Putamen (tissue), 1 donor: Measurements from ENCODE around the gene FRMPD2.
"Not testable (repeated sequence)": the region's sequence is repeated elsewhere in the genome, so short reads cannot be mapped to it uniquely, and the experiment has no call there.

ENCODE experiments used
- DNase-seq: peaks from one replicate; pipeline ENCODE4 v3.0.0-alpha.2; 2016; ENCODE audit warnings: low spot score

FRMPD2 gene

DNA sequence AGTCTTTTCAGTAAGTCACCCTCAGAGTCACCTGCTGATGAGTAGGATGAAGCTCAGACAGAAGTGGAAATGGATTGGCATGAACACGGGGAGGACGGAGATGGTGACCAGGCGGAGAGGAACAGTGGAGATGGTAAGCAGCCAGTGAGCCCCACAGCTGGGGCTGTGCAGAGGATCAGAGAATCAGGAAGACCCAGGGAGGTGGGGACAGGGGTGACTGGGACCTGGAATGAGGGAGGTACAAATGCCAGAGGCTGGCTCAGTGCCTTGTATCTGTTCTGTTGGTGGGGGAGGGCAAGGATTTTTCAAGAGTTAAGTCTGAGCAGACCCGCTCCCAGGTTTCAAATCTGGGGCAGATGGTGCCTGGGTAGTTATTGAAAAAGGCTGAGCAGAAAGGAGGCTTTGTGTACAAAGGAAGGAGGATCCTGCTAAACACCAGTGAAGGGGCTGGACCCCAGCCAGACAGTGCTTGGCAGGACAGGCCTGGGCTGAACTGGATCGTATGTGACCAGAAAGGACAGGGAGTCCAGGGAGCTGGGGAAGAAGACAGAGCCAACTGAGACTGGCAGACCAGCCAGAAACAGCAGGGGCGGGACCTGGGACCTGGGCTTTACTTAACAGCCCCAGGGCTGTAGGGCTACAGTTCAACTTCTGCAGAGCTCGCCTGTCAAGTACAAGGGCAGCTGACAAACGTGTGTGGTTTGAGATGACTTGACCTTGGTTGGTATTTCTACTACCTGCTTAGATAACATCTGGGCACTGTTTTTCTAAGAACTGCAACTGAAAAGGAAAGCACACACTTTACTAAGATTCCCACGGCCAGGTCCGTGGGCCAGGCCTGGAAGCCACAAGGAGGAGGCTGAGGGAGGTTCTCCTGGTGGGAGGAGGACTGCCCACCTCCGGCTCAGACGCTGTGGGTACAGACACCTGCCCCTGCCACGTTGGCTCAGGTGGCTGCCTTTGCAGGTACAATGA is 13.2 kb upstream of the FRMPD2 start:
- peak; percentile 78 for DNase-seq

DNA sequence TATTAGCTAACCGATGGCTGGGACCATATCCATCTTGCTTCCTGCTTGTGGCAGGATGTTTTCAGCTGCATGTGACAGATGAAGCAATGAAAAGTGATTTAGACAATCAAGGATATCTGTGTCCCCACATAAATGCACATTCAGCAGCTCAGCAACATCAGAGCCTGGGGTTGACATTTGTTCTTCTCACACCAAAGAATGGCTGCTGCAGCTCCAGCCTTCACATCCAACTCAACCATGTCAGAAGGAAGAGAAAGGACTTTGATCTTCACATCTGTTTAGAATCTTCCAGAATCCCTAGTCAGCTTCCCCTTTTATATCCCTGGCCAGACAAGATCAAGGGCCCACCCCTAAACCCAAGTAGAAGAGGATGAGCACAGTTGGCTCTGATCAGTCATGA is 11.9 kb upstream of the FRMPD2 start:
- DNase-seq = no peak

GRCh38 chr10:48285710-48286109 is 11.2 kb upstream of the FRMPD2 start:
- DNase-seq = no peak

- no peak for DNase-seq
Observed at GRCh38 chr10:48284811-48285210, 10.3 kb upstream of the FRMPD2 start.

- no peak for DNase-seq
Observed at GRCh38 chr10:48284002-48284546, 9.6 kb upstream of the FRMPD2 start.

DNA sequence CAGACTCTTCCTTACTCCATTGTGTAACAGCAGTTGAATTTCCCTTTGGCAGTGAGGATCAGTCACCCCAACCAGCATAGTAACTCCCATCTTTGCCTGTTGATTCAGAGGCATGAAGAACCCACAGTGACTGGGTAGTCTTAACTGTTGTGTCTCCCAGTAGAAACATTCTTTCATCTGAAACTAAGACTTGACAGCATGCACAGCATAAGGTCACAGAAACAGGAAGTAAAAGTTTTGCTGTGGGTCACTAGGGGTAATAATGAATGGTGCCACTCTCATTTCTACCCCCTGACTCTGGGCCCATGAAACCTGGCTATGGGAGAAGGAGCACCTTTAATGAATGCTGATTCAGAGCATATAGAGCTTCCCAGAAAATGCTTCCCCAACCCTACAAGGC is 8.3 kb upstream of the FRMPD2 start:
- no peak for DNase-seq

DNA sequence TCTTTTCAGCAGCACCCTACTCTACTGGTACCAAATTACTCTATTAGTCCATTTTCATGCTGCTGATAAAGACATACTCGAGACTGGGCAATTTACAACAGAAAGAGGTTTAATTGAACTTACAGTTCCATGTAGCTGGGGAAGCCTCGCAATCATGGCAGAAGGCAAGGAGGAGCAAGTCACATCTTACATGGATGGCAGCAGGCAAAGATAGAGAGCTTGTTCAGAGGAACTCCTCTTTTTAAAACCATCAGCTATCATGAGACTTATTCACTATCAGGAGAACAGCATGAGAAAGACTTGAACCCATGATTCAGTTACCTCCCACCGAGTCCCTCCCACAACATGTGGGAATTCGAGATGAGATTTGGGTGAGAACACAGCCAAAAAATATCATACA is 7.2 kb upstream of the FRMPD2 start:
- DNase-seq = not testable (repeated sequence)

- DNase-seq = no peak
Observed at GRCh38 chr10:48279081-48279751, 4.7 kb upstream of the FRMPD2 start.

DNA sequence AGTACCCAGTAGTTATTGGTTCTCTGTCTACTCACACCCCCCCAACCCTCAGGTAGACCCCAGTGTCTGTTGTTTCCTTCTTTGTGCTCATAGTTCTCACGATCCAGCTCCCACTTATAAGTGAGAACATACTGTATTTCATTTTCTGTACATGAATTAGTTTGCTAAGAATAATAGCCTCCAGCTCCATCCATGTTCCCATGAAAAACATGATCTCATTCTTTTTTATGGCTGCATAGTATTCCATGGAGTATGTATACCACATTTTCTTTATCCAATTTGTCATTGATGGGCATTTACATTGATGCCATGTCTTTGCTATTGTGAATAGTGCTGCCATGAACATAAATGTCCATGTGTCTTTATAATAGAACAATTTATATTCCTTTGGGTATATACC is 2.6 kb upstream of the FRMPD2 start:
- no peak for DNase-seq

DNA sequence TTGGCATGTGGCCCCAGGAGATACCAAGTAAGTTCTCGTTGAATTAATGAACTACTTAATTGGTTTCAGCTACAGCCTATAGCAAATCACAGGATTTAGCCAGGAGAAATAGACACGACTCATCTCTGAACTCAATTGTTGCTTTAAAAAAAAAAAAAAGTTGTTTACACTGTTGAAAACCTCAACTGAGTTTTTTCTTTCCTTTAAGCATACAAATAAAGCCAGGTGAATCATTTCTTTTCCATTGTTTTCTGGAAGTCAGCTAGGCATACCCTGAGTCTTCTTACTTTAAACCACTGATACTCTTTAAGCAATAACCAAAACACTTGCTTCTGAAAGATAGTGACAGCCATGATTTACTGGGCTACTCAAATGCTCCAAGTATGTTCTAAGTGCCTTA is 755 bp downstream of the FRMPD2 start:
- DNase-seq = no peak

- no peak for DNase-seq
Observed at GRCh38 chr10:48272682-48273081, 1.8 kb downstream of the FRMPD2 start.

DNA sequence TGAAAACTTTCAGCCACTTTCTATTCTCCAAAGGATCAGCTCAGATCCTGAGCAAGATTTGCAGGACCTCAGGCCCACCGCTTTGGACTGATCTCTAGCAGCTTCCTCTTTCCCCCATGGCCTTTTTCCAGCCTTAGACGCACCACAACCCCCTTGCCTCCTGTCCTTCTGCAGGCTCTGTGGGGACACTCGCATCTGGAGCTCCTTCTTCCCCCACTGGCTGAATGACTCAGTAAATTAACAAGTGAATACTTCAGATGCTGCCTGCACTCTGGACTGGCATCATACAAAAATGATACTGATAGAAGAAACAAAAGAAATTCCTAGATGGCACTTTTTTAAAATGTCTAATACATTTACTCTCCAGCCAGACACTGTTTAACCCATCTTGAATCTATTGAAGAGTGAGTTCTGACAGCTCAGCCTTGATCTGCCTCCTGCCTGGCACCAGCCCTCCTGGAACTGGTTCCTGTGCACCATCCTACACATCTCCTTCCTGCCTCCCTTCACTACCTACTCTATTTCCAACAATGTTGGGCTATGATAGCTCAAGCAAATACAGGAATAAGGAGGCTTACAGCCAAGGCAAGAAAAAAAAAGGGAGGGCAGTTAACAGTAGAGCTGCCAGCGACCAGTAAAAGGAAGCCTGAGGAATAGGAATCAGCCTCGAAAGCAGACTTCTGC is 3.3 kb downstream of the FRMPD2 start:
- peak; percentile 26 for DNase-seq

DNA sequence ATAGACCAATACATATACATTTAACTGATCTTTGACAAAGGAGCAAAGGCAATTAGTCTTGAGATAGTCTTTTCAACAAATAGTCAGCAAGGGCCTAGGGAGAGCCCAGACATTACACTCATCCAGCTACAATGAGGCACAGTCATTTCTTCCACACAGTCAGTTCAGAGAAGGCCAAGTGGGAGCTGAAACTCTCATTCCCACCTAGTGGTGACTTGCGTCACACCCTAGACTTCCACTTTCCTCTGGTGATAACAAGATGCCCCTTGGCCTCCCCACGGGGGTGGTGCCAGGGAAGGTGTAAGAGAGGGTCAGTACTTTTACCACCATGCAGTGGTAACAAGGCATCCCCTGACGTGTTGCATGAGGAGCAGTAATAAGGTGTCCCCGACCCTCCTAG is 8.0 kb downstream of the FRMPD2 start:
- no peak for DNase-seq

GRCh38 chr10:48258105-48258504 is 16.4 kb downstream of the FRMPD2 start:
- no peak for DNase-seq

GRCh38 chr10:48257407-48257961 is 17.0 kb downstream of the FRMPD2 start:
- DNase-seq = no peak

- DNase-seq = no peak
Observed at GRCh38 chr10:48255722-48256121, 18.8 kb downstream of the FRMPD2 start.

DNA sequence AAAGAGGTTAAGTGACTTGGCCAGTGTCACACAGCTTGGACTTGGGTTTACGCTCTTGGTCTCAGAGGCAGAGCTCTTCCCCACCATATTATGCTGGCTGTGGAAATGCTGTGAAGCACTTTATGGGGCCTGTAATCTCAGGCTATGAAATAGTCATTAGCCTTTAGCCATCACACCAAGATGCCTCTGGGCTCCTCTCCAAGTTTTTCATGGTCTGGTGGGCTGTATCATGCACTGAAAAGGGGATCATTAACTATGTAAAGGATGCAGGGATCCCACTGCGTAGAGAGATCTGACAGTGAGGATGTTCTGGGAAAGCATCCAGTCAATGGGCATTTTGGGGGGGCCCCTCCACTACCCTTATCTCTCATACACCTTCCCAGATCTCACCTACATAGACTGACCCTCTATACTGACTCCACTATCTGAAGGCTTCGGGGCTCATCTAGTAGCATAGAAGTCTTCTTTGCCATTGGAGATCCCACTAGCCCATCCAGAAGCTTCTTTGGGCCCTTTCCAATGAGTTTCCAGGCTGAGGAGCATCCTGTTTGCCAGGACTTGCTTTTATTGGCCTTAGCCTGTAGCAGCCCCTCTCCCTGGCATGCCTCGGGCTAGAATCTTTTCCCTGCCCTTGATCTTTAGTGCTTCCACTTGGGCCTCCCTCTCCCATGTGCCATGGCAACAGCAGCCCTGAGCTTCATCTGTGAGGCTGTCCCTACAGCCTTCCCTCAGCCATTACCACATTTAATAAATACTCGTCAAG is 19.6 kb downstream of the FRMPD2 start:
- no peak for DNase-seq

- DNase-seq = no peak
Observed at GRCh38 chr10:48253970-48254657, 20.4 kb downstream of the FRMPD2 start.

DNA sequence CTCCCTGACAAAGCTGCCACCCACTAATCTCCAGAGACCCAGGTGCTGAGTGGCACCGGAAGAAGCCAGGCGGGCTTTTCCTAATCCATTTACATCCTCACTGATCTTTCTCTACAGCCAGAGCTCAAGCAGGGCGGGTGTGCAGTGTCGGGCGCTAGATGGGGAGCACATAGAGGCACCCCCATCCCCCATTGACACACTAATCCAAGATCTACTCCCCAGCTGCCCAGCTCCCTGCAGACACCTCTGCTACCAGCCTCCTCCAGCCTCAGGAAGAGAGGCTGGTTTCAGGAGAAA is 22.2 kb downstream of the FRMPD2 start:
- no peak for DNase-seq

DNA sequence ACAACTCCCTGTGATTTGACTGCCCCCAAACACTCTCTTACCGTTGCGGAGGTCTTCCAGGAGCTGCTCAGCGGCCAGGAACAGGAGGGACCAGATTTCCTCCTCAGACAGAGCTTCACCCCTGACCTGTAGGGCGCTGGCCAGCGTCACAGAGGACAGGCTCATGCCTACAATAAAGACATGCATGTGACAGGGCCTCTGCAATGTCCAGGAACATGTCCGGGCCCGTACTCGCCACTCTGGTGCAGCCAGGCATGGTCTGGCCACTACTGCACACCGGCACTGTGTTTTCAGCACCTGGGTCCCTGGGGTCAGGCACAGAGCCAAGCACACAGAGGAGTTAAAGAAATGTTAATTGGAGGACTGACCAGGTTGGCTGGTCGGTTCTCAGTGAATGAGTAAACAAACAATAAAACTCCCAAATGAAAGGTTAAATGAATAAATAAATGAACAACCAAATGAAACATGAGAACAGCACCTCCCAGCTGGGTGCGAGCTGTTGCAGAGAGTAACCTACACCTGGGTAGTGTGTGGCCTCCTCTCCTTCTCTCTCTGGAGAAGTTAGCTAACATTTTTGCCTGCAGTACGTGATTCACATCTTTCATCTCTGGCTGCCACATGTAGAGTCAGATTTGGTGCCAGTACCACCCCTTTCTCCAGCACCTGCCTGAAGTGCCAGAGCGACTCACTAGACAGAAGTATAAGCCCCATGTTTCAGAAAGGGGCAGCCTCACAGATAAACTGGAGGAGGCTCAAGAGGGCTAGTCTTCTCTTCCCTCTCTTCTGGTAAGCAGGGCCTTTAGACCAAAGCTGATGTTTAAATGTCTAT is 22.8 kb downstream of the FRMPD2 start:
- DNase-seq = no peak
